GM19463 (cell line): ENCODE data around the gene PDE4D.
A peak's percentile ranks its signal among the peaks of the same experiment; 100 is the strongest.

Experiments
- ATAC-seq: cut with Tn5 transposase; IDR thresholded peaks from one replicate; pipeline ENCODE4 v1.9.1; 2021; ENCODE audit warnings: mild to moderate bottlenecking, moderate library complexity; ENCODE audit not compliant: unreplicated experiment

Gene PDE4D

DNA sequence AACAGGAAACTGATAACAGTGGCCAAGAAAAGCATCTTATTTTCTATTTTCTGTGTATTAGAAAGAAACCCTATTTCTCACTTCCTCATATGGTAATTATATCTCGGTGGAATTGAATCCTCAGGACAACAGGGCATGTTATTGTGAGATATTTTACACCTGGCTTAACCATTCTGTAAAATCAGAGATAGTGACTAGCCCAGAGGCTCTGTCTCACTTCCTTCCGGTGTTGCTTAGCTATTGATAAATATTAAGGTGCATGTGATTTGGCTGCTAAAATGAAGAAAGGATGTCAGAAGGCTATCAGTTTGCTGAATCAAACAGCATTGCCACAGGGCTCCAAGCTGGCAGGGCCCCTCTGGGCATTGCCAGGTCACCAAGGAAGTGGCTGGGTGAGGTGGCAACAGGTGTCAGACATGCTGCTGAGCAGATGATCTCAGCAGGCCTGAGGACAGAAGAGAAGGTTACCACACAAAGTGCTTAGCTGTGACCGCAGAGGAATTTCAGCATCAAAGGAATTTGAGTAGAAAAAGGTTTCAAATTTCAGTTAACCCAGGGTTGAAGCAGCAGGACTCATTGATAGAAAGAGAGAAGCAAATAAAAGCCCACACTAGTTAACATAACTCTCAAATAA is 330.7 kb downstream of the PDE4D start:
- peak; percentile 87 for ATAC-seq

DNA sequence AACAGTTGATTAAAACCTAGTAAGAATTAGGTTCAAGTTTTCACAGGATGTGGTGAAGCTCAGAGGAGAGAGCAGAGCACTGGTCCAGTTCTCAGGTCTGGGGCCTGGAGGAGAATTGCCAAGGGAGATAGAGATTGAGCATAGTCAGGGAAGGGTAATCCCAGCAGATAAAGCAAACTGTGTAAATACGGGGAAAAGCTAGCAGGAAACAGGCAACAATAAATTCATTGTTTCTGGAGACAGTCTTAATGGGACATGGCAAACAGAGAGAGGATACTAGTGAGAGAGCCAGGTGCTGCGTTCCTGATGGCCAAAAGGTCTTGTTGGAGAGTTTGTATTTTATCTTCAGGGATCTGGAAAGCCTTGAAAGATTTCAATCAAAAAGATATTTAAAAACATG is 333.0 kb downstream of the PDE4D start:
- ATAC-seq: no peak

DNA sequence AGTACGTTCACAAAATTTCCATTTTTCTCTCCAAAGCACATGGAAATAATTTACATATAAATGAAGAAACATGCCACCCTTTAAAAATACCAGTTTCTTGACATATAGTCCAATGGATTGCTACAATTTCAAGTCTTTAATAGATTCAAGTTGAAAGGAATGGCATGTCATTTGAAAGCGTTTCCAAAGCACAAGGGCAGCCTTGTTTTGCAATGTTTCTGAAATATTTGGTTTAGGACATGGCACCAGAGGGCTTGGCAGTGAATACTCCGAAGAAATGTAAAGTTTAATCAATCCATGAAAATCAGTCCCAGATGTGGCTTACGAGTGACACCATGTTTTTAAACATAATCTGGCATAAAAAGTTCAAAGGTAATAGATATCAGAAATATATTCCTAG is 333.7 kb downstream of the PDE4D start:
- ATAC-seq: no peak

DNA sequence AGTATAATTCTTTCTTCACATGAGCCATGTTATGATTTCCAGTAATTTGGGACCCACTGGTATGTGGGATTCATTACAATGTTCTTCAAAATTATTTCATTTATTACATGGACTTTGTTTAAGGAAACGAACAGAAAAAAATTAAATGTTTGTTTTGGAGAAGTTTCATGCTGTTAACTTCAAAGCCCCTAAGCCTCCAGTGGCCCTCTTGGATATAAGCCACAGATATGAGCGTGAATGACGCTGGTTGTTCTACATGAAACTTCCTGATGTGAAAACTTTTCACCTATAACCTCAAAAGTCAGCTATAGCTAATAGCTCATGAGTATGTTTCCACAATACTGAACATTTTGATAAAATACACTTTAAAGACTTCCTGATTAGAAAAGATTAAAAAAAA is 334.2 kb downstream of the PDE4D start:
- ATAC-seq: no peak

DNA sequence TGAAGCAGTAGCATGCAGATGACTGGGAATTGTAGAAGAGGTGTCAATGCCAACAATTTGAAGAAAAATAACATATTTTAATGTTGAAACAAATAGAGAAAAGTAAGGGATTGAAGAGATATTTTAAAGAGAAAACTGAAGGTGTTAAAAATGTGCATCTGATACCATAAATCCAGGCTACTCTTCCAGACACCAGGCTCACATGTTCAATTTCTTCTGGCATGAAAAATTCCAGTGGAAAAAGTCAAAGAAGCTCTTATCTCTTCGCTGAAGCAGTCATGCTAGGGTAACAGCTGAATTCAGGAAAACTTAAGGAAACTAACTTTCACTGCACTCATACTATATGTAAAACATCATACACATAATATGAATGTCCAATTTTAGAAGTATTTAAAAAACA is 335.0 kb downstream of the PDE4D start:
- ATAC-seq: no peak

DNA sequence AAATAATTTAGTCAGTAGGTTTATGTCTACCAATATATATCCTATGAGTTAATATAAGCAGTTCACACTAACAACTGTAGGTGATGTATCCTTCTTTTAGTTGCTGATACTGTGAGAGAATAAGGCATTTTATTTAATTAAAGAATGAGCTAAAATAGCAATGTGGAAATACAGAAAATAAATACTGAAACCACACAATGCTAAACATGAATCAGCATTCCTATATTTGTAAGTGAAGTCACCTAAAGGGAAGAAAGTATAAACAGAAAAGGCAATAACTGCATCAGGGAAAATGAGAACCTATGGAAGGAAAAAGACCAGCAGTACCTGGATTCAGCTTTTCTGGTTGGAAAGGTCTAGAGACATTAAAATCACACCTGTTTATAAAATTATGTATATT is 336.0 kb downstream of the PDE4D start:
- no peak for ATAC-seq

DNA sequence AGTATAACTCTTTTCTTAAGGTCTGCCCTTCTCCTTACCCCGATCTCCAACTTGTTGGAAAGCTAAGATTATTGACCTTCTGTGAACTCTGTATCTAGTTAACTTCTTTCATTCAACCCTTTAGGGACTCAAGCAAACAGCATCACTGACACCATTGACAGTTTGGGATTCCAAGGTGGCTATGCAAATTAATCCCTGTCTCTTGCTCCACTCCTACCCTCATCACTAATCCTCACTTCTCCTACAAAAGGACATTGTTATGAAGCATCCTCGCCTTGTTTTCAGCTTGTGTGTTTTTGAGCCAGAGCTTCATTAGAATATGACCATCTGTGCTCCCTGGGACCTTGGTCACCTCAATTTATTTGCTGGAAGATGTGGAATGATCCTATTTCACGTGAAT is 337.9 kb downstream of the PDE4D start:
- no peak for ATAC-seq

DNA sequence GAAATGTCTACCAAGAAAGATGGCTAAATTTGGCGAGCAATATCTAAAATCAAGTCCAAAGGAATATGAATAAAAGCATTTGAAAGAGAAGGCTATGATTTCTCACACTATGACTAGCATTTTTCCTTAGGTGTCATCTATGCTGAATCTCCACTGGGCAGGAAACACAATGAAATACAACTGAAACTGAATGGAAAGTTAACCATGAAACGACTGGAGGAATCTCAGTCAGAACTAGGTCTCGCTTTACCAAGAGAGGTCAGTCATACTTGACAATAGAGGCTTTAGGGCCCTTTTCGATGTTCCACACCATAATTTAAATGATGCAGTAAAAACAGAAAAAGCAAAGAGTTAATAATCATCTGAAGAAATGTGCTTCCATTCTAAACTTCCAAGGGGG is 339.0 kb downstream of the PDE4D start:
- ATAC-seq: peak; percentile 54

DNA sequence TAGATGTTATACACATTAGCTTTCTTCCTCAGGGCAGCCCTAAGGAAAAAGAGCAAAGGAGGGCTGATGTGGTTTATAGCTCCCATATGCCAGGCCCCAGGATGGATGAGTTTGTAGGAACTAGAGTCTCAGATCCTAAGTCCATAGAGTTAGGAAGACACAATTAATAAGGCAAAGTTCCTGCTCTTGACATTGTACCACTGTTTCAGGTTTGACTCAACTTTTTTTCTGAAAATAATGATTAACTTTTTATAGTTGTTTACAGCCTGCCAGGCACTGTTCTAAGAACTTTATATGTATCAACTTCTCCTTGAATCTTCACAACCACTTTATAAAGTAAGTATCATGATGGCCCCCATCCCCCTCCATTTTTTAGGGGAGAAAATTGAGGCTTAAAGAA is 339.5 kb downstream of the PDE4D start:
- ATAC-seq: peak; percentile 53

DNA sequence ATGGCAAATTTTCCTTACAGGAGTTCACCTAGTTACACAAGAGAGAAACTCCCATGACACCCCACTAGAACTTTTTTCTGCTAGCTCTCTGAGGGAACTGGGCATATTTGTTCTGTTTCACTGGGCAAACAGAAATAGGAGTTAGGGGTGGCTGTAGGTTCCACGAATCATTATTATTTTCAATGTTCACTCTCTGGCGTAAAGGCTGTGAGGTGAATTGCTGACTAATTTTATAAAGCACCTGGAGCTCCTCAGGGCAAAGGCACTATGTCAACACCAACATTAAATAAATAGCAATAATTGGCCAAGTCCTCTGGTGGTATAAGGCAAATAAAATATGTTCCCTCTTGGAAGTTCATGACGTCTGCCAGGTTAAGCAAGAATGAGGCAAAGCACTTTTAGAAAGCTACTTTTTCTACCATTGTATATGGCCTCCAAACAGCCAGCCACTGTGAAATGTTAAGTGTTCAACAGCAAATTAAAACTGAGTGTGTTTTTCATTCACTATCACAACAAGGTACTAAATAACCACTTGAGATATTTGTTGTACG is 344.6 kb downstream of the PDE4D start:
- no peak for ATAC-seq

DNA sequence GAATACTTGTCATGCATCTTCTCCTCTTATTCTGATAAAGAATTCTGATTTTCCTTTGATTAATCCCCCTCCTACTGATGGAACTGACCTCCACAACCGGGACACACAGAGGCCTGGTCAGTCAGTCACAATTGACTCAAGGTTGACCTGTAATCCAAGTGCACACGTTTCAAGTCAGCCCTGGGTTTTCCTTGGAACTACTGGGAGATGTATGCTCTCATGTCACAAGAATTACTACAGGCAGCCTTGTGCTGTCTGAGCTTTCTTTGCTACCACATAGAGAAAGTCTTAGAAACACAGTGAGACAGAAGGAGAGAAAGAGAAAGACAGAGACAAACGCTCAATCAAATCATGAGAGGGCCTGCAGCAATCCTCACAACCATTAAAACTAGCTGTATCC is 345.8 kb downstream of the PDE4D start:
- no peak for ATAC-seq

DNA sequence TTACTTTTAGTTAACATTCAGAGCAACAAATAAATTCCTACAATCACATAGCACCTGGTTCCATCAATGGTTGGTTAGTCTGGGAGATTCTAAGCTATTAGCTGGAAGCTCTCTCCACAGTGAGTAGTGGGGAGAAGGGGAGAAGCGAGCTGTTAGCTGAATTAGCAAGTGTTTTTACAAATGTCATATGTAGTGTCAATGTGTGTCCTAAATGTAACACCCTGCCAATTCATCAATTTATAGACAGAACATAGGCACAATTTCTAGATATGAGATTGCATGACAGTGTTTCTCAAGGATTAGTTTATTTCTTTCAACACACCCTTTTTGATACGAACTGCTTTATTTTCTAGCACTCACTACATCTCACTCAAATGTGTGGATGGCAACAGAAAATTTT is 349.0 kb downstream of the PDE4D start:
- ATAC-seq: no peak

DNA sequence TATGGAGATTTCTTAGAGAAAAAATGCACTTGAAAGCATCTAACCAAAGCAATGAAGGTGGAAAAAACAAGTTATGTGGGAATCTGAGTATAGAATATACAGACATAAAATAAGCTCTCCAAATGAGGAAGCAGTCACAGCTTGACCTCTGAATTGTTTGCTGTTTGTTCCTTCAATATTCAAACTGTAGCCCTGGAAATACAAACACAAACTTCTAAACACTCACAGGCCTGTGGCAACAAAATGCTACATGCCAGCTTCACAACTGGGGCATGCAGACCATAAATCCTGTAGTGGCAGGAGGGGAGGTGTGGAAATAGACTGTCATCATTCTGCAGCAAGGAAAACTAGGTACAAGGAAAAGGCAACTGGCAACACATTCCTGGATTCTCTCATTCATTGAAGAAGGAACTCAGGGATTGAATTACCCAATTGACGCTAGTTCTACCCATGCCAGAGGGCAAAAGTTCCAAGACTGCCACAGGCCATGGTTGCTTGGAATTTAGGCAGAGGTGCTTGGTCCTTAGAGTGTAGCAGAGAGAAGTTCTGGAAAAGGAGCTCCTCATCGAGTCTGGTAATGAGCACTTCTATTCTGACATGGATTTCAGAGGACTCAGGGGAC is 349.6 kb downstream of the PDE4D start:
- ATAC-seq: no peak

DNA sequence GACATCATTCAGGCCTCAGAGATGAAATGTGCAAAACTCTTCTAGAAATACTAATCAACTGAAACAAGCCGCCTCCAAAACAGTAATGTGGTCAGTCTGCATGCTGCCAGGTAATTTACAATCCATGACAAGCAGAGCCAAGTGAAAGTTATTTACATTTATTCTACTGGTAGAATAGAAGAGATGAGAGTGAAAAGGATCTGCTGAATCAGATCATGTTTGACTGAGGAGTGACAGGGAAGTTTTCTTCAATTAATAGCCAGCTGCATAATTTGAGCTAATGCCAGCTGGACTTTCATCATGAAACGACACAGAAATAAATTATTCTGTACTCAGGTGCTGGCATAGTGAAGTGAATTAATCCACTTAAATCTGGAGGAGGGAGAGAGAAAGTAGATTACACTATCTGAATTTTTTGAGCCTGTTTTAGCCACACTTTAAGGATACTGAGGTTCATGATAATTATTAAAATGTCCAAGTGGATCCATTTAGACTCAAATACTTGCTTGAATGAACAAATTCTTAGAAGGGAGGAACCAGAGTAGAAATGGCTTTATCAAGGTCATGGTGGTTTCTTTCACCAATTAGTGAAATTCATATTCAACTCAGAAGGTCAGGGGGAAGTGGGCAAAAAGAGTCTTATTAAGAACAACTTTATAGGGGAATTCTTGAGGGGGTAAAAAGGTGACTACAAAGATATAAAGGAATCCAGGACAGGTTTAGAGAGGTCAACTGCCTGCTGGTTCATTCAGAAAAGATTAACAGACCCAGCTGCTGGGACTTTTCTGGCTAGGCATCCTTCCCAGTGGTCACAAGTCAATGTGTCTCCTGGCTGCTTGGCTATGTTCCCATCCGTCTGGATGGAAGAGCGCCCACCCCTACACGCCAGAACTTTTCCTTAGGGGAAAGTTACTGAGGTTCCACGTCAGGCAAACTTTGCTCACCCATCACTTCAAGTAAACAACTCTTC is 350.4 kb downstream of the PDE4D start:
- peak; percentile 57 for ATAC-seq

DNA sequence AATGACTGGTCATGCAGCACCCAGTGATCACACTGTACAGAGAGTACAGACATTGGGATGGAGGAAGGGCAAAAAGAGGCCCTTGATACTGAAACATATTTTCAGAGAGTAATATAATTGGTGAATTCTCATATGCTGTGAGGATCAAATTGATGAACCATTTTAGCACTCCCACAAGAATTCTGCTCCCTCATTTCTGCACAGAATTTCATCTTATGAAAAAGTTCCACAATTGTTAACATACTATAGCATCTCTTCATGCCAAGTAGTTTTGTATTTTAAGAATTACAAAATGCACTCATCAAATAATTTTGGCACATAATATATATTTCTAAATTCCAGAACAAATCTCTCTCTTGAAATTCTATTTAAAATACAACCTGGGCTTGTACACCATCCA is 351.2 kb downstream of the PDE4D start:
- ATAC-seq: no peak

DNA sequence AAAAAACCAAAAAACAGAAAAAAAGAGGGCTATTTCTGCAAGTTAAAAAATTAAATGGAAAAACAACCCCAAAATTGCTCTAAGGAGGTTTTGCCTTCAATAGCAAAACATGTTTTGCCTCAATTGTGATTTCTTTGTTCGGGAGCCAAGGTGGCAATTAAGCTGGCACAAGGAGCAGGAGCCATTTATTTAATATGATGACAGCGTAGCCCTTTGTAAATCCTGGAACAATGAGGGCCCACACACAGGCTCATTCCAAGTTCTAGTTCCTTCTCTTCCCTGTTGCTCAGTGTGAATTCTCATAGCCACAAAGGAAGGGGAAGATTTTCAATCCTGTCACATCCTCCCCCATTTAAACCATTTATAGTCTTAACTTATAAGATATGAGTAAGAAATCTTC is 353.2 kb downstream of the PDE4D start:
- no peak for ATAC-seq

DNA sequence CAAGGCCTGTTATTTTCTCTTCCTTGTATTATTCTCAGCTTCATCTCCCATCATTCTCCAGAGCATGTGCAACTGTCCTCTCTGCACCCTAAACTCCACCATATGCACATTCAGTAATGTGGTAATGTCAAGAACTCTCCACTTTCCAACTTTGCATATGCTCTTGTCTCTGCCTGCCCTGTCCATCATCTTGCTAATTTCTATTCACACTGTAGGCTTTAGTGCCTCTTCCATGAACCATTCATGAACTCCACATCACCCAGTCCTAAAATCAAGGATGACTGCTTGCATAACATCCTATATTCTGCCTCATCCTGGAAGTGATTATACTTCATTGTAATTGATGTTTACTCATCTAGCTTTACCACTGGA is 354.8 kb downstream of the PDE4D start:
- ATAC-seq: no peak

DNA sequence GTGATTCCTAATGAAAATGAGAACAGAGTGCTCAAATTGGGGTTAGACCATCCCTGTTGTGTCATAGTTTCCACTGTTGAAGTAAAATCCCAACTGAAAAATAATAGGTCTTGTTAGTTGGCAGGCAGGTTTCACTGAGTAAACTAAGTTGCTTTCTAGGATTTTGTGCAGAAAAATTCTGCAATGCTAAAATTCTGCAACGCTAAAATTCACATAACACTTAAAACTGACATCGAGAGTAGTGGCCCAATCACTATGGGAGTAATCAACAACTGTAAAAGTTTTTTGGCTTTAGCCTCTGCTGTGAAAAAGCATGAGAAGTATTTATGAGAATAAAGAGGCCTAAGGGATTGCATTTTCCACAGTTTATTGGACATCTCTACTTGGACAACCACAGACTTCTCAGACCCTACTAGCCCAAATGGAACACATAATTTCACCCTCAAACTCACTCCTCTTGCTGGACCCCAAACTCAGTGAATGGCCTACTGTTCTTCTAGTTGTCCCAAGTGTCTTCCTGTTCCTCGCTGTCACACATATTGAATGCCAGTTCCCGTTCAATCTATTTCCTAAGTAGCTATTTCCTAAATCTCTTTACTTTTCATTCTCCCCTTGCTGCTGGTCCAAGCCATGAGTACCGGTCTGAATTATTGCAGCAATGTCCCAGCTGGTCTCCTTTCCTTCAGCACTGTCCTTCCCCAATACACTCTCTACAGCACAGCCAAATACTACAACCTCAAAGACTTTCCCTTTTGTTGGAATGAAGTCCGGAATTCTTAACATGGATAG is 355.4 kb downstream of the PDE4D start:
- ATAC-seq: no peak

DNA sequence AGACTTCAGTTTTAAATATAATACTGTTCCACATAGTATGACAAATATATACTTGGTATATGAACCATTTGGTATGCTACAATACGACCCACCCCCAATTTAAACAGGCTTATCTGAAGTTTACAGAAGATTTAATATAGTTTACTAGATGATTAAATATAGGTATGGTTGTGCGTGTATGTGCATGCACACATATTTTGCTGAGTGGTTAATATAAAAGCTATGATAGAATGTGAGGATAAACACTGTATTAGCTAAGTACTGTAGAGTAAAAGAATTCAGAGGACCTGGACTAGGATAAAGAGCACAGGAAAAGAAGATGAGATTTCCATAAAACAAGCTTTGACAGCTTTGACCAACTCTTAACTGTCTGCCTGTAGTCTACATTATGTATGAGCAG is 356.7 kb downstream of the PDE4D start:
- no peak for ATAC-seq

DNA sequence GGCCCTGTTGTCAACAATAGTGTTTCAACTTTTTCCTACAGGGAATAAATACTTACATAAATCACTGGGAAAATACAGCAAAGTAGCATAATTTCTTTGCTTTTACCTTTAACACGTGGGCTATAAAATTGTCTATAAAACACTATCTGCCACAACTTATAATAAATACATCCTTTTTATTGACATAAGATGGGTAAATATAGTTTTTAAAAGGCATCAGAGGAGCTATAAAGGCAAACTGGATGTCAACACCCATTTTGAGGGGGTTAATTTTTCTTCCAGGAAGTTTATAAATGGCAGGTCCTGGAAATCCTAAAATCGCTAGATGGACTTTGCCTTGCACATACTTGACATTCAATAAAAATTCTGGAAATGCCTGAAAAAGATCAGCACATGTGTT is 358.0 kb downstream of the PDE4D start:
- ATAC-seq: no peak

DNA sequence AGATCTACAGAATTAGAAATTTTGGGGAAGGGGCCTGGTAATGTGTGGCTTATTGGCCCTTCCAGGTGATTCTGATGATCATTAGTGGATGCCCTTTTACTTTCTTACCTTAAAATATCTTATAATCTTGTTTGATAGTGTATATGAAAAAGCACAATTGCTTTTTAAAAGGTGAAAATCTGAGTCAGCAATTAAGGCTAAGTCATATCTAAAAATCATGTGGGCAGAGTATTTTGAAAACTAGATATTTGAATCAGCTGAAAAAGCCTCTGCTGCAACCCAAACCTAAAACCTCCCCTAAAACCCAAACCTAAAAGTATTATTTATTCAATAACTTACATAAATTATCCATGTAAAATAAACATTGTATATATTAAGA is 359.8 kb downstream of the PDE4D start:
- ATAC-seq: no peak
